ENCODE data around the gene ARL17B. TPM values are rescaled to one million over a fixed set of nuclear protein-coding genes. Genes with fewer than 3 reads are reported as not detected.
"Not testable (repeated sequence)": the region's sequence is repeated elsewhere in the genome, so short reads cannot be mapped to it uniquely, and the experiment has no call there.

ARL17B gene
- total and polyA plus RNA-seq, 9 donors, result 4.4 to 10.6 (median 7.1) TPM

DNA sequence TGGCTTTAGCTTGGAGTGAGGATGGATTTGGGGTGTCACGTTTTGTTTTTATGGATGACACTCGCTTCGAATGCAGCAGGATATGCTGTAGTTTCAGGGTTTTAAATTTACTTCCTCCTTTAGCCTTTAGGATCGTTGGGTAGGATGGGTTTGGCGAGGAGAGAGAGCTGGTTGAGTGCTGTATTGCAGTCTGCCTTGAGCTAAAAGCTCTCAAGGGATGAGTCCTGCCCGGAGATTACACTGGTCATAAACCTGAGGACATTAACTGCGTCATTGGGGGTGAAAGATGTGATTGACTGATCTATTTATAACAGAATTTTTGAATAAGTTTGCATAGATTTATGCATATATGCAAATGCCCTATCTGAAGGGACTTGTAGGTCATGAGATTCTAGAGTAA lies 11.9 kb upstream of the ARL17B start:
- not testable (repeated sequence) for H3K4me1 ChIP-seq (ENCODE audit: control insufficient read depth, insufficient read depth, low read length); H3K9me3 ChIP-seq (replicated peaks; ENCODE audit: control insufficient read depth, low read depth, low read length); DNase-seq; H3K27me3 ChIP-seq (ENCODE audit: control insufficient read depth, insufficient read depth, low read length); H3K27ac ChIP-seq (ENCODE audit: low read length); H3K4me3 ChIP-seq (ENCODE audit: low read length); H3K36me3 ChIP-seq (ENCODE audit: control insufficient read depth, insufficient read depth, low read length)
- WGBS (ENCODE audit: insufficient coverage), result no CpG with 5 or more reads among the region's 7 CpGs

DNA sequence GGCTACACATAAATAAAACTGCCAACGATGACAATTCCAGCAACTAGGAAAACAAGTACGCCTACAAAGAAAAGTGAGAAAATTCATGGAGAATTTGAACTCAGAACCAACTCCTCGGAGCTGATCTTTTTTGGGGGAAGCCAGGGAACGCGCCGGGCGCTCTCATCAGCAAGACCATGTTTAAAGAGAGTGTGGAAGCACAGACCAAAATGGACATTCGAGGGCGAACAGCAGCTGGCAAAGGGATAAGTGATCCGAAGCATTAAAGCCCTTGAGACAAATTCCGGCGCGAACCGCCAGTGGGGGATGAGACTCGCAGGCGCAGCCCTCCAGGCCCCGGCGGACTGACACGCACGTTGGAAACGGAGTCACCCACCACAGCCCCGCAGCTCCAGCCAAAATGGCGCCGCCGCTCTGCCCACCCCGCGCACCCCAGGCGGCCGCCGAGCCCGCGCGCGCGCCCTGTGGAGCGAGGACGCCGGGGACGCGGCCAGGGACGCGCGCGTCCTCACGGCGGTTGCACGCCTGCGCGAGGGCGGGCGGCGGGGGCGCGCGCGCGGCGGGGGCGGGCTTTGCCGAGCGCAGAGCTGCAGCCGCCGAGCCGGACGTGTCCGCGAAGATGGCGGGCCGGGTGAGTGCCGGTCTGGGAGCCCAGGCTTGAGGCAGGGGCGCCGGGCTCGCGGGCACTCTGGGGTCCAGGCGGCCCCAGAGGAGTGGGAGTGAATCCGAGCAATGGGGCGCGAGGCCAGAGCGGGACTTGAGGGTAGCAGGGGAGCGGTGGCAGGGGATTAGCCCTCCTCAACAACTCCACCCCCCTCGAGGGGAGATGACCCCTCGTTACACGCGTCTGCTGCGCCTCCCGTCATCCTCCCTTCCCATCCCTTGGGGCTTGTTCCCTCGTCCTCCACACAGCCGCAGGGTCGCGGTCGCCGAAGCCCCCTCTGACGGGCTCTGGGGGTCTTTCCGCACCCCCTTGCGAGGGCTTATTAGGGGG lies 11.0 kb upstream of the ARL17B start:
- not testable (repeated sequence) for H3K36me3 ChIP-seq (ENCODE audit: control insufficient read depth, insufficient read depth, low read length); DNase-seq; H3K27me3 ChIP-seq (ENCODE audit: control insufficient read depth, insufficient read depth, low read length); H3K4me1 ChIP-seq (ENCODE audit: control insufficient read depth, insufficient read depth, low read length); H3K27ac ChIP-seq (ENCODE audit: low read length); H3K4me3 ChIP-seq (ENCODE audit: low read length); H3K9me3 ChIP-seq (replicated peaks; ENCODE audit: control insufficient read depth, low read depth, low read length)
- no CpG with 5 or more reads among the region's 95 CpGs for WGBS (ENCODE audit: insufficient coverage)

DNA sequence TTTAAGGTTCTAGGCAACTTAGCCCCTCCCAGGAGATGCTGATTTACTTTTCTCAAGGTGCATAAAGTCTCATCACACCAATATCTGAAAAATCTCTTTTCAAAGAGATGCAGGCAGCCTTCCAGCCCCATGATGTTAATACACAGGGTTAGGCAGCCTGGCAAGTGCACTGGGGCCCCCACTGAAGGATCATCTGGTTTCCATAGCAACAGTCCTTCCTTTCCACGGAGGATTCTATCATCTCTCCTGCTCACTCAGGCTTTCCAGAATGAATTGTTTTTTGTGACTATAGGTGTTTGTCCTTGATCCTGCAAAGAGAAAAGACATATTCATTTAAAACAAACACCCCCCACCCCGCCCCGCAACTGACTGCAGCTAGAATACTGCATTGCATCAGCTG lies 6.0 kb upstream of the ARL17B start:
- not testable (repeated sequence) for H3K9me3 ChIP-seq (replicated peaks; ENCODE audit: control insufficient read depth, low read depth, low read length); H3K4me1 ChIP-seq (ENCODE audit: control insufficient read depth, insufficient read depth, low read length); H3K4me3 ChIP-seq (ENCODE audit: low read length); H3K27ac ChIP-seq (ENCODE audit: low read length); DNase-seq; H3K27me3 ChIP-seq (ENCODE audit: control insufficient read depth, insufficient read depth, low read length); H3K36me3 ChIP-seq (ENCODE audit: control insufficient read depth, insufficient read depth, low read length)
- WGBS (ENCODE audit: insufficient coverage), result no CpG with 5 or more reads among the region's 3 CpGs

DNA sequence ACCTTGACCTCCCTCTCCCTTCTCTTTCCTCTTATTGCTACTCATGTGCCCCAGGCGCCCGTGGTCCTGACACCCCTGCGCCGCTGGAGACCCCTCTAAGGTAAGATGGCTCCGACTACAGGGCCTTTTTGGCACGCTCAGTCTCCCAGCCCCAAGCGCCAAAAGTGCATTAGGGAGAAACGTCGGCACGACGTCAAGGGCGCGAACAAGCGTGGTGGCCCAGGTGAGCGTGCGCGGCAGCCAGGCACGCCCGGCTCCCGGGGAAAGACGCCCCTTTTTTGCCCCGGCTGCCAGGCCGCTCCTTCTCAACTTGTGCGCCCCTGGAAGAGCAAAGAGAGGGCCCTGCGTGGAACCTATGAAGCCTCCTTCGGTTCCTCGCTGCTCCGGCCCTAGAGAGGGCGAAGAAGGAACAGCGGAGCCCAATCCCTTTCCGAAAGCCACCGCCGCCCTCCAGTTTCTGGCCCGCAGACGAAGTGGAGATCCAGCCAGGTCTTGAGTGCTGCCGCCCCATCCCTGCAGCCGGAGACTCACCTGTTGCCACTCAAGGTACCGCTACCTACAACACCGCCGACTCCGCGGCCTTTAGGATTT lies 326 bp downstream of the ARL17B start:
- H3K4me3 ChIP-seq (ENCODE audit: low read length); H3K27me3 ChIP-seq (ENCODE audit: control insufficient read depth, insufficient read depth, low read length); DNase-seq; H3K27ac ChIP-seq (ENCODE audit: low read length); H3K4me1 ChIP-seq (ENCODE audit: control insufficient read depth, insufficient read depth, low read length); H3K36me3 ChIP-seq (ENCODE audit: control insufficient read depth, insufficient read depth, low read length); H3K9me3 ChIP-seq (replicated peaks; ENCODE audit: control insufficient read depth, low read depth, low read length): not testable (repeated sequence)
- WGBS (ENCODE audit: insufficient coverage), result no CpG with 5 or more reads among the region's 42 CpGs

DNA sequence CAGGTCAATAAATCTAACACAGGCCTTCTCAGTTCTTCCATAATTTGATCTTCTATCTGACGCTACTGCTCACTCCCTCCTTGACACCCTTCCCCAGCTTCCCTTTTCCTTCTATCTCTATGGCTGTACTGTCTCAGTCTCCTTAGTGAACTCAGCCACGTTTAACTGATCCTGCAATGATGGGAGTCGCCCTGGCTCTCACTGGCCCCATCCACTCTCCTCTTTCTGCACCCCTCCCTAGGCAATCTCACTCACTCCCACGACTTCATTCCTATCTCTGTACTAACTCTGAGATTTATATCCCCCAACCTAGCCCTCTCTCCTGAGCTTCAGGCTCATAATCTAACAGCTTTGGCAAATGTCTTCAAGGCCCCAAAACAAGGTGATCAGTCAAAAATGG lies 7.7 kb downstream of the ARL17B start:
- H3K27ac ChIP-seq (ENCODE audit: low read length); DNase-seq; H3K9me3 ChIP-seq (replicated peaks; ENCODE audit: control insufficient read depth, low read depth, low read length); H3K27me3 ChIP-seq (ENCODE audit: control insufficient read depth, insufficient read depth, low read length); H3K4me3 ChIP-seq (ENCODE audit: low read length); H3K4me1 ChIP-seq (ENCODE audit: control insufficient read depth, insufficient read depth, low read length); H3K36me3 ChIP-seq (ENCODE audit: control insufficient read depth, insufficient read depth, low read length): not testable (repeated sequence)
- WGBS (ENCODE audit: insufficient coverage), result no CpG with 5 or more reads among the region's 4 CpGs

GRCh38 chr17:46349060-46349459 lies 12.5 kb downstream of the ARL17B start:
- H3K27me3 ChIP-seq (ENCODE audit: control insufficient read depth, insufficient read depth, low read length); DNase-seq; H3K4me1 ChIP-seq (ENCODE audit: control insufficient read depth, insufficient read depth, low read length); H3K4me3 ChIP-seq (ENCODE audit: low read length); H3K9me3 ChIP-seq (replicated peaks; ENCODE audit: control insufficient read depth, low read depth, low read length); H3K27ac ChIP-seq (ENCODE audit: low read length); H3K36me3 ChIP-seq (ENCODE audit: control insufficient read depth, insufficient read depth, low read length): not testable (repeated sequence)
- WGBS (ENCODE audit: insufficient coverage), result no CpG with 5 or more reads among the region's 1 CpG

- not testable (repeated sequence) for H3K9me3 ChIP-seq (replicated peaks; ENCODE audit: control insufficient read depth, low read depth, low read length); DNase-seq; H3K36me3 ChIP-seq (ENCODE audit: control insufficient read depth, insufficient read depth, low read length); H3K27me3 ChIP-seq (ENCODE audit: control insufficient read depth, insufficient read depth, low read length); H3K4me1 ChIP-seq (ENCODE audit: control insufficient read depth, insufficient read depth, low read length); H3K4me3 ChIP-seq (ENCODE audit: low read length); H3K27ac ChIP-seq (ENCODE audit: low read length)
- no CpG with 5 or more reads among the region's 2 CpGs for WGBS (ENCODE audit: insufficient coverage)
Measured at GRCh38 chr17:46348345-46348744, 13.2 kb downstream of the ARL17B start.

- not testable (repeated sequence) for H3K4me1 ChIP-seq (ENCODE audit: control insufficient read depth, insufficient read depth, low read length); H3K27me3 ChIP-seq (ENCODE audit: control insufficient read depth, insufficient read depth, low read length); H3K9me3 ChIP-seq (replicated peaks; ENCODE audit: control insufficient read depth, low read depth, low read length); DNase-seq; H3K36me3 ChIP-seq (ENCODE audit: control insufficient read depth, insufficient read depth, low read length); H3K4me3 ChIP-seq (ENCODE audit: low read length); H3K27ac ChIP-seq (ENCODE audit: low read length)
- no CpG with 5 or more reads among the region's 3 CpGs for WGBS (ENCODE audit: insufficient coverage)
Measured at GRCh38 chr17:46342131-46342530, 19.4 kb downstream of the ARL17B start.

- not testable (repeated sequence) for H3K36me3 ChIP-seq (ENCODE audit: control insufficient read depth, insufficient read depth, low read length); H3K27ac ChIP-seq (ENCODE audit: low read length); H3K4me3 ChIP-seq (ENCODE audit: low read length); H3K27me3 ChIP-seq (ENCODE audit: control insufficient read depth, insufficient read depth, low read length); H3K9me3 ChIP-seq (replicated peaks; ENCODE audit: control insufficient read depth, low read depth, low read length); DNase-seq; H3K4me1 ChIP-seq (ENCODE audit: control insufficient read depth, insufficient read depth, low read length)
- WGBS (ENCODE audit: insufficient coverage), result no CpG with 5 or more reads among the region's 19 CpGs
Measured at GRCh38 chr17:46341220-46341619, 20.3 kb downstream of the ARL17B start.

DNA sequence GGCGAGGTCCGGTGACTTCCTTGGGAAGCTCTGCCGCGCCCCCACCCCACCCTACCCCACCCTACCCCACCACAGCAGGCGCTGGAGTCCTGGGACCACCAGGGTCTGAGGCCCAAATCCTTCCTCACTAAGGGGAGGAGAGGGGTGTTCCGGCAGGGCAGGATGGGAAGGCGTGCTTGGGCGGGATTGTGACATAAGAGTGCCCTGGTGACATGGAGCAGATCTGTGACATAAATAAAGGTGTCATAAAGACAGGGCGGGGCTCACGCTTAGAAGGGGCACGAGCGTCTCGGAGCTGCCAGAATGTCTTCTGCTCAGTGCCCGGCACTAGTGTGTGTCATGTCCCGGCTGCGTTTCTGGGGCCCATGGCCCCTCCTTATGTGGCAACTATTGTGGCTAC lies 66.7 kb downstream of the ARL17B start, which contains the start of gene LRRC37A:
TSS of gene LRRC37A (plus strand) at position 301 of the 400 bp plus-strand sequence. CDS start at position 304, 3 bp downstream.
- not testable (repeated sequence) for H3K4me1 ChIP-seq (ENCODE audit: control insufficient read depth, insufficient read depth, low read length); DNase-seq; H3K9me3 ChIP-seq (replicated peaks; ENCODE audit: control insufficient read depth, low read depth, low read length); H3K4me3 ChIP-seq (ENCODE audit: low read length); H3K27me3 ChIP-seq (ENCODE audit: control insufficient read depth, insufficient read depth, low read length); H3K36me3 ChIP-seq (ENCODE audit: control insufficient read depth, insufficient read depth, low read length); H3K27ac ChIP-seq (ENCODE audit: low read length)
- WGBS (ENCODE audit: insufficient coverage), result no CpG with 5 or more reads among the region's 16 CpGs

All from muscle of leg (tissue), 11 donors.